CD4-positive, CD25-positive, alpha-beta regulatory T cell (primary cell): ENCODE results near the gene CPXM2. TPM values are rescaled to one million over a fixed set of nuclear protein-coding genes. Genes with fewer than 3 reads are reported as not detected.

Source experiments
- ATAC-seq, 2 donors: fragments of 150-1000 bp; cut with Tn5 transposase; one replicate each; pipeline ENCODE4 v1.10.0; 2021; ENCODE audit warnings: low read depth in 2 of 2, moderate number of reproducible peaks in 2 of 2, moderate library complexity in 1 of 2
- DNase-seq, 3 donors: peaks; one replicate each; pipeline versions ENCODE4 v3.0.0 to v3.0.0-alpha.2; 2012 to 2022; ENCODE audit warnings: mixed read lengths in 1 of 3
- H3K27ac ChIP-seq: one replicate; pipeline ENCODE4 v1.7.0; 2013; ENCODE audit warnings: mild to moderate bottlenecking, low read length; ENCODE audit not compliant: insufficient read depth, poor library complexity, severe bottlenecking
- H3K27me3 ChIP-seq: one replicate; pipeline ENCODE4 v1.7.0; 2013; ENCODE audit warnings: low read length; ENCODE audit not compliant: control insufficient read depth, insufficient read depth
- H3K36me3 ChIP-seq: one replicate; pipeline ENCODE4 v1.7.0; 2013; ENCODE audit warnings: mild to moderate bottlenecking, low read length, moderate library complexity; ENCODE audit not compliant: control insufficient read depth, insufficient read depth
- H3K4me1 ChIP-seq: 2 replicates; pipeline ENCODE4 v1.7.0; 2013; ENCODE audit warnings: mild to moderate bottlenecking, low read length; ENCODE audit not compliant: insufficient read depth, control insufficient read depth, poor library complexity, severe bottlenecking
- H3K4me3 ChIP-seq: one replicate; pipeline ENCODE4 v1.7.0; 2013; ENCODE audit warnings: low read depth, mild to moderate bottlenecking, low read length, moderate library complexity
- H3K9me3 ChIP-seq, 2 experiments: 1 replicate in 1 of 2; 2 replicates in 1 of 2; pipeline ENCODE4 v1.7.0; 2013; ENCODE audit warnings: low read length in 2 of 2, mild to moderate bottlenecking in 1 of 2, moderate library complexity in 1 of 2; ENCODE audit not compliant: control insufficient read depth in 2 of 2
- H3K27ac Mint-ChIP-seq, 3 donors: one replicate each; pipeline ENCODE4 v1.8.0; 2020 to 2022; ENCODE audit warnings: mild to moderate bottlenecking in 3 of 3, mixed read lengths in 3 of 3, moderate library complexity in 2 of 3
- H3K27me3 Mint-ChIP-seq: one replicate; pipeline ENCODE4 v1.8.0; 2022; ENCODE audit warnings: mild to moderate bottlenecking, mixed read lengths
- H3K36me3 Mint-ChIP-seq: one replicate; pipeline ENCODE4 v1.8.0; 2020; ENCODE audit warnings: mixed read lengths
- H3K4me1 Mint-ChIP-seq, 4 donors: one replicate each; pipeline ENCODE4 v1.8.0; 2020 to 2022; ENCODE audit warnings: mixed read lengths in 4 of 4, mild to moderate bottlenecking in 1 of 4
- H3K4me3 Mint-ChIP-seq, 4 donors: one replicate each; pipeline ENCODE4 v1.8.0; 2020 to 2022; ENCODE audit warnings: mild to moderate bottlenecking in 4 of 4, mixed read lengths in 4 of 4, moderate library complexity in 3 of 4
- H3K9me3 Mint-ChIP-seq, 7 donors: one replicate each; pipeline ENCODE4 v1.8.0; 2020 to 2022; ENCODE audit warnings: mixed read lengths in 7 of 7, mild to moderate bottlenecking in 3 of 7, moderate library complexity in 2 of 7
- polyA plus RNA-seq, 4 donors: library from polyadenylated mRNA; unstranded; fragments of 300-500 nt; fragmentation: Illumina TruSeq; gene quantifications; one replicate each; pipeline ENCODE4 v1.2.3, GENCODE V29; 2021
- total RNA-seq: library from RNA; stranded (reverse); gene quantifications from one replicate; pipeline ENCODE4 v1.2.3, GENCODE V29; 2022

CPXM2 gene
- total and polyA plus RNA-seq, 5 donors from 2014 or later: not detected

DNA sequence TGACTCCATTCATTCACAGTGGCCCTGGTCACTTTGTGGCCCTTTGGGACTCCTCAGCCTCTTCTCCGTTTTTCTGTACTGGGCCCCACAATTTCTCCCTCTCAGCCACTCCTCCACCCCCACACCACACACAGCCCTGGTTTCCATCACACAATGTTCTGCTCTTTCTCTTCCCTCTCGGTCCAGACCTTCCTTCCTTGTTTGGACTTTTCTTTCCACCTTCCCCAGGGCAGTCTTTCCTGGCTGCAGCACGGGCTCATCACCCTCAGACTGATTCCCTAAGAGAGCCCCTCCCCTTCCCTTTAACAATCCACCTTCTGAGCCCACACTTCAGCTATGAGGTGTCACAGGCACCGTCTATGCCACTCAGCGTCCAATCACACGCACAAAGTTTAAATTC is 25.7 kb downstream of the CPXM2 start:
- Mint-ChIP-seq H3K36me3 (no peaks in the 10 kb centered on the region), H3K4me3 (no peak overlapping the region), H3K4me1 (no peaks in the 10 kb centered on the region), H3K9me3 (no peaks in the 10 kb centered on the region), H3K27ac (no peak overlapping the region), H3K27me3 (no peaks in the 10 kb centered on the region)
- no peaks in the 10 kb centered on the region for H3K9me3 ChIP-seq
- H3K27ac ChIP-seq: no peak overlapping the region
- no peak for ATAC-seq
- H3K4me3 ChIP-seq: no peak overlapping the region
- no peak for DNase-seq
- no peaks in the 10 kb centered on the region for H3K36me3 ChIP-seq
- H3K4me1 ChIP-seq: no peaks in the 10 kb centered on the region
- no peaks in the 10 kb centered on the region for H3K27me3 ChIP-seq

- H3K4me3 ChIP-seq: no peak overlapping the region
- no peak overlapping the region for H3K4me3 Mint-ChIP-seq
- no peaks in the 10 kb centered on the region for H3K4me1 Mint-ChIP-seq
- no peaks in the 10 kb centered on the region for H3K27me3 ChIP-seq
- no peaks in the 10 kb centered on the region for H3K36me3 ChIP-seq
- no peaks in the 10 kb centered on the region for H3K9me3 Mint-ChIP-seq
- no peak for DNase-seq
- H3K27ac Mint-ChIP-seq: no peak overlapping the region
- ATAC-seq: no peak
- H3K36me3 Mint-ChIP-seq: no peaks in the 10 kb centered on the region
- no peaks in the 10 kb centered on the region for H3K27me3 Mint-ChIP-seq
- no peak overlapping the region for H3K27ac ChIP-seq
- H3K4me1 ChIP-seq: no peaks in the 10 kb centered on the region
- H3K9me3 ChIP-seq: no peaks in the 10 kb centered on the region
These were observed 26.3 kb downstream of the CPXM2 start for GRCh38 chr10:123865350-123865749.

DNA sequence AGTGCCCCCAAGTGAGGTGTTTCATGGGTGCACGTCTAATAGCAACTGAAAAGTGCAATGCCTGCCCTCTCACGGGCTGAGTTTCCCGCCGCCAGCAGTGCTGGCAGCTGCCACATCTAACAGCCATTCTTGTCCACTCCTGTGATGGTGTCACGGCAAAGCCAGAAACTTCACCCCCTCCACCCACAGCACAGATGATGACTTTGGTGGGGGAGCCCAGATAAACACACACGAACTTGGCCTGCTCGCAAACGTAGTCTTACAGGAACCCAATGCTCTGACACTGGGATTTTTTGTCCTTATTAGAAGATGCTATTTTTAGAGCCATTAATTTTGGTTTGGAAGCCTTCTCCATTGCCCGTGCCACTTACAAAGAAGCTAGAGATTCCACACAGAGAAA is 26.7 kb downstream of the CPXM2 start:
- no peaks in the 10 kb centered on the region for H3K36me3 ChIP-seq
- ATAC-seq: no peak
- H3K36me3 Mint-ChIP-seq: no peaks in the 10 kb centered on the region

DNA sequence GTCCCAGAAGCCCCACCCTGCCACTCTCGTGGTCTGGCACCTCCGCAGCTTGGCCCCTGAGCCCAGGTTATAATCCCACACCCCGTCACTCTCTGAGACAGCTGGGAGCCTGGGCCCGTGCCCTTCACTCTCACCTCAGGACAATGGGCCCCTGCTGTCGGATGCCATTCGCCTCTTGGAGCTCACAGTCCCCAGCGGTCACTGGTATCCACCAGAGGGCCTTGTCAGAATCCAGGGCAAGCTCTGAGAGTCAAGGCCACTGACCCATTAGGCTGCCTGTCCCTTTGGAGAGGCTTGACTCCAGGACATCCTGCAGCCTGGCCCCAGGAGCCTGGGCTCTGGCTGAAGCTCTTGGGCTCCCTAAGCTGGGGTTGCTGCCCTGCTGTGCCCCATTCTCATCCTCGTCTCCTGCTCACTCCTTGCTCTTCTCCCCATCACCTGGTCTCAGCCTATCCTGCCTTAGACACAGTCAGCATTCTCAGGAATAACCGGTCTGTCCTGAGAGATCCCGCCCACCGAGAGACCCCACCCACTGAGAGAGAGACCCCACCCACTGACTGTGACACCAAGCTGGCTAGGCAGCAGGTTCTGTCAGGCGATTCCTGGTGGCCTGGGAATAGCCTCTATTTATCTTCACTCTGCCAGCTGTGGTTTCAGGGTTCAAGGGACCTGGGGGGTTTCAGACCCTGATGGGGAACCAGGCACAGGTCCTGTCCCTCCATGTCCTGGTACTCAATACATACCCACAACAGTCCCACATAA is 27.7 kb downstream of the CPXM2 start:
- H3K36me3 ChIP-seq: no peaks in the 10 kb centered on the region
- ATAC-seq: no peak
- H3K27me3 Mint-ChIP-seq: no peaks in the 10 kb centered on the region
- H3K27me3 ChIP-seq: no peaks in the 10 kb centered on the region
- no peaks in the 10 kb centered on the region for H3K9me3 ChIP-seq
- no peaks in the 10 kb centered on the region for H3K9me3 Mint-ChIP-seq
- no peak overlapping the region for H3K27ac Mint-ChIP-seq
- H3K4me1 ChIP-seq: no peaks in the 10 kb centered on the region
- no peak for DNase-seq
- no peaks in the 10 kb centered on the region for H3K36me3 Mint-ChIP-seq
- no peak overlapping the region for H3K4me3 Mint-ChIP-seq
- no peak overlapping the region for H3K4me3 ChIP-seq
- no peaks in the 10 kb centered on the region for H3K4me1 Mint-ChIP-seq
- no peak overlapping the region for H3K27ac ChIP-seq

More for the DNA sequence above, 26.7 kb downstream of the CPXM2 start:
- H3K4me1 ChIP-seq: no peaks in the 10 kb centered on the region
- H3K27me3 ChIP-seq: no peaks in the 10 kb centered on the region
- Mint-ChIP-seq H3K4me1 (no peaks in the 10 kb centered on the region), H3K27me3 (no peaks in the 10 kb centered on the region), H3K4me3 (no peak overlapping the region), H3K9me3 (no peaks in the 10 kb centered on the region), H3K27ac (no peak overlapping the region)
- H3K4me3 ChIP-seq: no peak overlapping the region
- H3K27ac ChIP-seq: no peak overlapping the region
- DNase-seq: no peak
- H3K9me3 ChIP-seq: no peaks in the 10 kb centered on the region

- H3K4me3 ChIP-seq: no peak overlapping the region
- Mint-ChIP-seq H3K4me3 (no peak overlapping the region), H3K9me3 (no peaks in the 10 kb centered on the region), H3K36me3 (no peaks in the 10 kb centered on the region), H3K4me1 (no peaks in the 10 kb centered on the region), H3K27ac (no peak overlapping the region), H3K27me3 (no peaks in the 10 kb centered on the region)
- no peak overlapping the region for H3K27ac ChIP-seq
- H3K27me3 ChIP-seq: no peaks in the 10 kb centered on the region
- no peak for DNase-seq
- H3K9me3 ChIP-seq: no peaks in the 10 kb centered on the region
- no peak for ATAC-seq
- no peaks in the 10 kb centered on the region for H3K36me3 ChIP-seq
- no peaks in the 10 kb centered on the region for H3K4me1 ChIP-seq
These were observed 28.4 kb downstream of the CPXM2 start for GRCh38 chr10:123863183-123863575.

DNA sequence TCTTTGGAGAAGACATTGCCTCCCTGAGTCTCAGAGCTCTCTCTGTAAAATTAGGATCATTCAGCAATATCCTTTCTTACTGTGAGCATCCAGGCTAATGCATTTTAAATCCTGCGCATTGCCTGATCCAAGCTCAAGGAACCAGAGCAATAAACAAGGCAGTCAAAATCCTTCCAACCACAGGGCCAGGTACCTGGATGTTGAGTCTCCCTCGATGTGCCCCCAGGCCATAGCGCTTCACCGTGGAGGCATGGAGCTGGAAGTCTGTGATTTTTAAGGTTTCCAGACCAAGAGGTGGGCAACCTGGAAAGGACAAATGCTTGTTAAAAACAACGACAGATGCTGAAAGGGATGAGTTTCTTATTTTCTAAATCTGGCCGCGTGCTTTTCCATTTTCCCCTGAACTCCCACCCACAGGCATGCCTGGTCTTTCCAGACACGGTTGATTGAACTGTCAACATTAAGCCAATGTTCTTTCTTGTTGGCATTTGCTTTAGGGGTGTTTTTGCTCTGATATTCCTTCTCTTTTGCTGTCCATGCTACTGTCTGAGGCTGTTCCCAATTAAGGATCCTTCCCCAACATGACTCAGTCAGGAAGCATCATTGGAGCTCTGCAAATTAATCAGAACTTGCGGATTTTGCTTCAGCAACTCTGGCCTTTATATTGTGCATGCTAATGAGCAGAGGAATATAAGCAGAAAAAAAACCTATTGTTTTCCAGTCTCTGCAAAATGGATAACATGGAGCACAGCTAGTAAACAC is 29.0 kb downstream of the CPXM2 start:
- Histone ChIP-seq H3K27me3 (no peaks in the 10 kb centered on the region), H3K4me3 (no peak overlapping the region), H3K4me1 (no peaks in the 10 kb centered on the region), H3K27ac (no peak overlapping the region), H3K36me3 (no peaks in the 10 kb centered on the region), H3K9me3 (no peaks in the 10 kb centered on the region)
- Mint-ChIP-seq H3K36me3 (no peaks in the 10 kb centered on the region), H3K4me1 (no peaks in the 10 kb centered on the region), H3K27me3 (no peaks in the 10 kb centered on the region), H3K27ac (no peak overlapping the region), H3K4me3 (no peak overlapping the region), H3K9me3 (no peaks in the 10 kb centered on the region)
- DNase-seq (no peak), ATAC-seq (no peak)

GRCh38 chr10:123860856-123861255 is 30.8 kb downstream of the CPXM2 start:
- no peak overlapping the region for H3K27ac Mint-ChIP-seq
- no peaks in the 10 kb centered on the region for H3K4me1 Mint-ChIP-seq

GRCh38 chr10:123860209-123860608 is 31.4 kb downstream of the CPXM2 start:
- no peak overlapping the region for H3K27ac ChIP-seq
- H3K4me3 ChIP-seq: no peak overlapping the region
- DNase-seq: no peak
- H3K27me3 Mint-ChIP-seq: no peaks in the 10 kb centered on the region
- no peak overlapping the region for H3K27ac Mint-ChIP-seq
- ATAC-seq: no peak
- no peaks in the 10 kb centered on the region for H3K36me3 Mint-ChIP-seq
- no peaks in the 10 kb centered on the region for H3K4me1 Mint-ChIP-seq
- H3K36me3 ChIP-seq: no peaks in the 10 kb centered on the region
- no peaks in the 10 kb centered on the region for H3K27me3 ChIP-seq
- no peak overlapping the region for H3K4me3 Mint-ChIP-seq
- H3K9me3 Mint-ChIP-seq: no peaks in the 10 kb centered on the region
- H3K9me3 ChIP-seq: no peaks in the 10 kb centered on the region
- no peaks in the 10 kb centered on the region for H3K4me1 ChIP-seq

More at GRCh38 chr10:123860856-123861255, 30.8 kb downstream of the CPXM2 start:
- H3K9me3 Mint-ChIP-seq: no peaks in the 10 kb centered on the region
- H3K9me3 ChIP-seq: no peaks in the 10 kb centered on the region
- H3K4me3 Mint-ChIP-seq: no peak overlapping the region
- DNase-seq (no peak), ATAC-seq (no peak)
- H3K36me3 ChIP-seq: no peaks in the 10 kb centered on the region
- no peaks in the 10 kb centered on the region for H3K36me3 Mint-ChIP-seq
- H3K27ac ChIP-seq: no peak overlapping the region
- H3K4me3 ChIP-seq: no peak overlapping the region
- H3K27me3 ChIP-seq: no peaks in the 10 kb centered on the region
- no peaks in the 10 kb centered on the region for H3K27me3 Mint-ChIP-seq
- no peaks in the 10 kb centered on the region for H3K4me1 ChIP-seq
